SK-MEL-5 (cell line): ENCODE data around the gene SLC39A1. TPM values are rescaled to one million over a fixed set of nuclear protein-coding genes. Genes with fewer than 3 reads are reported as not detected.
"Not testable (repeated sequence)": the region's sequence is repeated elsewhere in the genome, so short reads cannot be mapped to it uniquely, and the experiment has no call there.

ENCODE experiments used
- DNase-seq: peaks from one replicate; pipeline ENCODE4 v3.0.0-alpha.2; 2016; ENCODE audit warnings: low read depth, low spot score
- in situ Hi-C: cut with HindIII; loops from 2 replicates; pipeline ENCODE4 v1.10.0; 2016; ENCODE audit warnings: low sequenced_read_pairs, high pct_unique_total_duplicates, low pct_unique_long_range_greater_than_20kb
- small RNA-seq, 2 experiments: library from RNA; depleted of rRNA; stranded (forward); fragments of <200 nt; gene quantifications; one replicate each; pipeline ENCODE3, GENCODE V24; 2014
- total RNA-seq: library from RNA; depleted of rRNA; stranded (reverse); fragments of >200 nt; shearing (Covaris generic); gene quantifications from 2 replicates; pipeline ENCODE4 v1.2.3, GENCODE V29; 2014; rRNA removed

Gene SLC39A1
- total RNA-seq, 1 experiment from 2014 or later: 240 TPM

DNA sequence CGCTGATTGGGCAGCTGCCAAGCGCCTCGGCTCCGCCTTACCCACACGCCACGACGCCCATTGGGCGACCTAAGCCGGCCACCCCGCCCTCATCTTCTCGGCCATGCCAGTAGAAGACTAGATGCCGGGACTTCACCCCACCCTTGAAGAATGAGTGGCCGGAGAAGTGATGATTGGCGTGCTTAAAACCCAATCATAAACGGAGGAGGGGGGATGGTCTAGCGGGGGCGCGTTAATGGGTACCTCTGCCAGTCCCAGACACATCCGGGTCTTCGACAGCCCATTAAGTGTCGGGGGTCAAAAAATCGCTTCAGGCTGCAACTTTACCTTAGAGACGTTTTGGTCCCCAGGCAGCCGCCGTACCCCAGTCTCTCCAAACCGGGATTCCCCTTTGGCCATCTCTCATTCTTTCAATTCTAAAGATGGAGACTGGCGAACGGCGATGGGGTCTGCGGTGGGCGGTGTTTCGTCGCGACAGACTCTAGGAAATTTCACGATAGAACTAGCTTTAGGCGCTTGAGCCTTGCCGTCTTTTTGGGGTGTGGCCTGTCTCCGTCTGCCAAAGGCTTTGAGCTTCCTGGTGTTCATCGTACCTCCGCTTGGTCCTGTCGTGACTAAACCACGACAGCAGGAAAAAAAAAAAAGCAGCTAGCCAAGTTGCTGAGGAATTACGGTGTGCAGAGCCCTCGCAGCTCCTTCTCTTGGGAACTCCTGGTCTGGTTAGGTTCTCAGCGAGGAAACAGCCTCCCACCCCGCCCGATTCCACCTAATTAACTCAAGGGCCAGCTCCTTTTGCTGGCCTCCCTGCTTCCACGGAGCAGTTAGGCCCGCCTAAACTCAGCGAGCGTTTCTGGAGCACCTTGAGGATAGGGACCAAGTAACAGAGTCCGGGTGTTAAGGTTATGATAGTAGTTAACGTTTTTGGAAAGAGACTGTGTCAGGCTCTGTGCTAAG is 40.1 kb downstream of the SLC39A1 start, which contains the start of gene GATAD2B:
Gene GATAD2B, minus strand, starts transcription at position 1 of the 954 bp plus-strand sequence. CDS start 94,625 bp downstream, outside the sequence.
- peak; percentile 100 for DNase-seq
- in situ Hi-C loops: loop anchor here (25.0 kb wide), 1 partner anchor 111 kb away; no protein-coding TSS in a partner anchor

DNA sequence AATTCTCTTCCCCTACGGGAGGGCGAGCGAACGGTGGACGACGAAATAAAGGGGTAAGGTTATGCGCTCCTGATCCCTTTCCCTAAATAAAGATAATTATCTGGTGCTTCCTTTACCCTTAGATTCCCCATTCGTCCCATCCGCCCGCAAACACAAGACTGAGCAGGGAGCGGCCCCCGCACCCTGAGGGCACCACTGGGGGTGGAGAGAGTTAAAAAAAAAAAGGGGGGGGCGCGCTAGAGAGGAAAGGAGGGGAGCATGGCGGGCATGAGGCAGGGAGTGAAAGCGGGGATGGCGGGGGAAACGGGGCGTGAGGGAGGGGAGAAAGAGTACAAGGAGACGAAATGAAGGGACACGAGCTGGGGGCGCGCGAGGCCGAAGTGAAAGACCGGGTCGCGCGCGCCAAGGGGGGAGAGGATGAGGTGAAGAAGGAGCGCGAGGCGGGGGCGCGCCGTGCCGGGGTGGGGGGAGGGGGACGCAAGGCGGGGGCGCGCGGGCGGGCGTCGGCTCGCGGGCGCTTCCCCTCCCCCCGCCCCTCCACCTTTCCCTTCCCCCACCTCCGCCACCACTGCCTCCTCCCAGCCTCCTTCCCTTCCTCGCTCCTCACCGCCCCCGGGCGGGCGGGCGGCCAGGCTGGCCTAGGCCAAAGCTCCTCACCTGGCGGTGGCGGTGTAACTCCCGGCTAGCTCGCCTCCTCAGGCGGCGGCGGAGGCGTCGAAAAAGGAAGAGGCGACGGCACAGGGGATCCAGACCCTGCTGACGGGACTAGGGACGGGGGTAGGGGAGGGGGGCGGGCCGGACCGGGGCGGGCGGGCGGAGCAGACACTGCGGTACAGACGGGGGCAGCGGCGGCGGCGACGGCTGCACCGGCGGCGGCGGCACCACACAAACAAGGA is 41.0 kb downstream of the SLC39A1 start:
- in situ Hi-C loops: loop anchor here (25.0 kb wide), 1 partner anchor 110 kb away; no protein-coding TSS in a partner anchor
- DNase-seq: peak; percentile 74

DNA sequence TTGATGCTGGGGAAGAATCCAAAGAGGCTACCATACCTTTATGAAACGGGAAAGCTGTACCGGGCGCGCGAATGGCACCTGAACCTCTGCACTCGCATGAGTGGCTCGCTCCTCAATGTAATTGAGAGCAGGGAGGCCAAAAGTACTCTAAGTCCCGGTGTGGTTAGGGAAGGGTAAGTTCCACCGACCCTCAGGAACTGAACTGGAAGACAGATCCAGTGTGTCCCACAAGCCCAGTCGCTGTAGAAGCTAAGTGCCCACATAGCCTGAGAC is 41.6 kb downstream of the SLC39A1 start:
- no peak for DNase-seq
- in situ Hi-C loops: loop anchor here (25.0 kb wide), 1 partner anchor 109 kb away; no protein-coding TSS in a partner anchor

DNA sequence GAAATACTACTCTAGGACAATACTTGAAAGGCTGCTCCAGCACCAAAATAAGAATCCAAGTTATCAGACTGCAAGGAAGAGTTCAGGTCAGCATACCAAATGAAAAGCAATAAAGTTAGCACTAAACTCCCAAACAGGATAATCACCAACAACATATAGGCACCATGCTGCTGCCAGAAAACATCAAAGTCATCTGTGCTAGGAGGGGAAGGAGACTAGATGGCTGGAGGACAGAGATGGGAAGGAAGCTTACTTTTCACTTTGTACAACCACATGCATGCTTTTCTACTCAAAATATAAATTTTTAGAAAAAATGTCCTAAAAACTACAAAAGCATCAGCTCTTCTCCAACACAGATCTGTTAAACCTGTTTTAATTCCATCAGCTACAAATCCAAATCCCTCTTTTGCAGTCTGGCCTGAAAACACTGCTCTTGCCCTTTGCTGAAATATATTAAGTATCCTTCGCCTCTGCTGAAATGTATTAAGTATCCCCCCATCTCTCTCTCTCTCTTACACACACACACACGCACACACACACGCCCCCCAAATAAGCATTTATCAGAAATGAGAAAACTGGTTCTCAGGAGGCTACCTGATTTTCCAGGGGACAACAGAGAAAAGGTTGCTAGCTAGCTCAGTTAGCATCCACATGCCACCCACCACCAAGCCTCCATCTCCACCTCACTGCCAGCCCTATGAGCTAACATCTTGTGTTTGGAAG is 42.1 kb downstream of the SLC39A1 start:
- DNase-seq: no peak
- in situ Hi-C loops: loop anchor here (25.0 kb wide), 1 partner anchor 109 kb away; no protein-coding TSS in a partner anchor

- in situ Hi-C loops: loop anchor here (25.0 kb wide), 1 partner anchor 108 kb away; no protein-coding TSS in a partner anchor
- peak; percentile 34 for DNase-seq
Measured at GRCh38 chr1:153919876-153920852, 43.2 kb downstream of the SLC39A1 start.

GRCh38 chr1:153916297-153916696 is 47.0 kb downstream of the SLC39A1 start:
- no peak for DNase-seq
- in situ Hi-C loops: loop anchor here (25.0 kb wide), 1 partner anchor 104 kb away; no protein-coding TSS in a partner anchor

DNA sequence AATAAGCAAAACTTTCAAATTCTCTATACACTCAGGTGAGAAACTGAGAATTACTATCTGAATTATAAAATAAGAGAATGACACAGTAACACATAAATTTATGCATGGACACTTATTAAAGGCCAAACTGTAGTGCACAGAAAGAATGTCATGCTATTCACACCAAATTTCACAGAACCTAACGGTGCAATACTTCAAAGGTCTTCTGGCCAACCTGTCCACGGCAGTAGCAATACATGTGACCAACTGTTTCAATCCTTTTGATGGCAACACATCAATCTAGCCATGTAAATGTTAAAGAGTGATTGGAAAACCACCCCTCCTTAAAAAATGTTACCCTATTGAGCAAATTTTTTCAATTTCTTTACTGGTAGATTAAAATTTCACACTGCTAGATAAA is 51.0 kb downstream of the SLC39A1 start:
- DNase-seq: no peak
- in situ Hi-C loops: loop anchor here (25.0 kb wide), 1 partner anchor 100 kb away; no protein-coding TSS in a partner anchor

- in situ Hi-C loops: loop anchor here (25.0 kb wide), 1 partner anchor 98 kb away; no protein-coding TSS in a partner anchor
Measured at GRCh38 chr1:153910560-153910959, 52.8 kb downstream of the SLC39A1 start.

More at GRCh38 chr1:153910560-153910959, 52.8 kb downstream of the SLC39A1 start:
- not testable (repeated sequence) for DNase-seq

Small RNAs within 50 kb of the gene (small RNA-seq; reads per million reads assigned to genes)
- 0 reads per million in 2 experiments for gene MIR6737

Other genes starting within 250 kb of the SLC39A1 start
- 63.2 and 77.5 TPM in 2 replicates for gene INTS3, start 235.5 kb downstream of the SLC39A1 start, total RNA-seq
- 174 and 184 TPM in 2 replicates for gene SLC27A3, start 188.1 kb downstream of the SLC39A1 start, total RNA-seq
- 8.4 and 8.7 TPM in 2 replicates for gene GATAD2B, start 40.6 kb downstream of the SLC39A1 start, total RNA-seq
- 13.8 and 17.9 TPM in 2 replicates for gene DENND4B, start 16.8 kb downstream of the SLC39A1 start, total RNA-seq
- 11.1 and 14.8 TPM in 2 replicates for gene CRTC2, start 4.9 kb downstream of the SLC39A1 start, total RNA-seq
- 16.7 and 23.8 TPM in 2 replicates for gene CREB3L4, start 4.4 kb upstream of the SLC39A1 start, total RNA-seq
- 348 and 362 TPM in 2 replicates for gene JTB, start 14.1 kb upstream of the SLC39A1 start, total RNA-seq
- gene RAB13, start 22.8 kb upstream of the SLC39A1 start, total RNA-seq: 52.4 and 55.6 TPM in 2 replicates
- gene RPS27, start 27.2 kb upstream of the SLC39A1 start, total RNA-seq: 5,494 and 5,700 TPM in 2 replicates
- not detected in 2 replicates for gene NUP210L, start 191.5 kb upstream of the SLC39A1 start, total RNA-seq
- gene TPM3, start 228.6 kb upstream of the SLC39A1 start, total RNA-seq: 706 and 766 TPM in 2 replicates
- gene CFAP141, start 242.8 kb upstream of the SLC39A1 start, total RNA-seq: not detected in 2 replicates